A549 (cell line): ENCODE data around the gene TSPAN18. TPM values are rescaled to one million over a fixed set of nuclear protein-coding genes. Genes with fewer than 3 reads are reported as not detected.

Experiments used
- ATAC-seq, 2 experiments: fragments of 200-7000 bp in 1 of 2; fragments of >200 bp in 1 of 2; cut with Nextera tagmentation in 1 of 2; cut with Tn5 transposase in 1 of 2; 3 replicates each; pipeline versions ENCODE4 v1.8.0 to v1.9.1; 2018 to 2020; ENCODE audit warnings: mild to moderate bottlenecking in 1 of 2, moderate library complexity in 1 of 2
- CTCF ChIA-PET: fragments of 300-600 bp; sonication (Branson Sonifier 250); formaldehyde crosslinking; extraction: SDS; loops from one replicate; lab custom pipeline; 2021; ENCODE audit warnings: antibody characterized with exemption, inconsistent platforms; lab: Yijun Ruan, JAX
- POLR2A ChIA-PET: fragments of 350-600 bp; formaldehyde crosslinking; extraction: SDS; loops from one replicate; lab custom pipeline; 2021; ENCODE audit warnings: antibody characterized with exemption, inconsistent platforms; lab: Yijun Ruan, JAX
- DNase-seq, 2 experiments: peaks; one replicate each; pipeline versions ENCODE4 v3.0.0 to v3.0.0-alpha.2; 2011 to 2016; ENCODE audit warnings: low read depth in 1 of 2, low spot score in 1 of 2
- FAIRE-seq: peaks from 2 replicates; lab custom pipeline; 2011; peaks lifted over from hg19 to GRCh38; lab: Jason Lieb, UNC
- H3K27ac ChIP-seq, 2 experiments: fragments of >200 bp; sonication (Bioruptor Twin); formaldehyde crosslinking; 3 replicates each; pipeline ENCODE4 v1.5.1; 2016 to 2017
- H3K4me1 ChIP-seq: fragments of >200 bp; sonication (Bioruptor Twin); formaldehyde crosslinking; 3 replicates; pipeline ENCODE4 v1.6.1; 2016
- H3K4me2 ChIP-seq: fragments of >200 bp; sonication (Bioruptor Twin); formaldehyde crosslinking; 3 replicates; pipeline ENCODE4 v1.6.1; 2016
- H3K4me3 ChIP-seq: fragments of >200 bp; sonication (Bioruptor Twin); formaldehyde crosslinking; 3 replicates; pipeline ENCODE4 v1.5.1; 2016
- H3K9me3 ChIP-seq: fragments of >200 bp; sonication (Bioruptor Twin); formaldehyde crosslinking; 3 replicates; pipeline ENCODE4 v1.6.1; 2016
- CHD2 ChIP-seq: fragments of 150-350 bp; IDR thresholded peaks from 2 replicates; pipeline ENCODE4 v1.6.1; 2014; ENCODE audit warnings: low read length; ENCODE audit not compliant: partially characterized antibody
- CHD4 ChIP-seq: fragments of 200-600 bp; sonication (generic); IDR thresholded peaks from 2 replicates; pipeline ENCODE4 v1.6.1; 2016; ENCODE audit warnings: antibody characterized with exemption, mild to moderate bottlenecking, borderline replicate concordance
- CTCF ChIP-seq: fragments of >200 bp; sonication (Bioruptor Twin); formaldehyde crosslinking; IDR thresholded peaks from 3 replicates; pipeline ENCODE4 v1.5.1; 2016
- EHF ChIP-seq: fragments of 250-450 bp; sonication (Bioruptor Pico); IDR thresholded peaks from 2 replicates; pipeline ENCODE4 v1.5.0; 2020; ENCODE audit warnings: mild to moderate bottlenecking
- ESRRA ChIP-seq: fragments of 150-350 bp; IDR thresholded peaks from 2 replicates; pipeline ENCODE4 v1.6.1; 2014; ENCODE audit warnings: mild to moderate bottlenecking, low read length, borderline replicate concordance
- FOSL2 ChIP-seq, 2 experiments: fragments of 450-650 bp in 1 of 2; fragments of >200 bp in 1 of 2; sonication (Bioruptor Twin) in 1 of 2; formaldehyde crosslinking; IDR thresholded peaks; 2 replicates each; pipeline versions ENCODE4 v1.5.0 to v1.6.1; 2016 to 2020; ENCODE audit warnings: mild to moderate bottlenecking in 1 of 2, moderate library complexity in 1 of 2
- FOXS1 ChIP-seq: fragments of 250-450 bp; sonication (Bioruptor Pico); IDR thresholded peaks from 2 replicates; pipeline ENCODE4 v1.5.0; 2020; ENCODE audit warnings: mild to moderate bottlenecking, moderate library complexity
- GATA3 ChIP-seq: IDR thresholded peaks from 2 replicates; pipeline ENCODE4 v1.6.1; 2012; ENCODE audit warnings: borderline replicate concordance
- HMGXB4 ChIP-seq: fragments of 250-450 bp; sonication (Bioruptor Pico); IDR thresholded peaks from 2 replicates; pipeline ENCODE4 v1.5.0; 2021; ENCODE audit warnings: mild to moderate bottlenecking, moderate library complexity, borderline replicate concordance
- HOXA7 ChIP-seq: fragments of 250-450 bp; sonication (Bioruptor Pico); IDR thresholded peaks from 2 replicates; pipeline ENCODE4 v1.5.0; 2020; ENCODE audit warnings: mild to moderate bottlenecking, moderate library complexity
- HOXB13 ChIP-seq: fragments of 250-450 bp; sonication (Bioruptor Pico); IDR thresholded peaks from 2 replicates; pipeline ENCODE4 v1.5.0; 2020; ENCODE audit warnings: low read depth, mild to moderate bottlenecking, moderate library complexity
- HOXB5 ChIP-seq: fragments of 250-450 bp; sonication (Bioruptor Pico); IDR thresholded peaks from 2 replicates; pipeline ENCODE4 v1.5.0; 2020; ENCODE audit warnings: mild to moderate bottlenecking, moderate library complexity
- KDM5A ChIP-seq: fragments of 200-600 bp; sonication (generic); IDR thresholded peaks from 2 replicates; pipeline ENCODE4 v1.6.1; 2016; ENCODE audit warnings: antibody characterized with exemption, mild to moderate bottlenecking
- MAFK ChIP-seq: fragments of 450-650 bp; IDR thresholded peaks from 2 replicates; pipeline ENCODE4 v1.6.1; 2014; ENCODE audit not compliant: partially characterized antibody
- MAX ChIP-seq: IDR thresholded peaks from 2 replicates; pipeline ENCODE4 v1.6.1; 2012
- MAZ ChIP-seq: fragments of 150-350 bp; IDR thresholded peaks from 2 replicates; pipeline ENCODE4 v1.6.1; 2014; ENCODE audit warnings: antibody characterized with exemption, low read depth, low read length, borderline replicate concordance
- MYC ChIP-seq: IDR thresholded peaks from 2 replicates; pipeline ENCODE4 v1.6.1; 2012; ENCODE audit warnings: mild to moderate bottlenecking, inconsistent platforms, low read length, improper control_type of control experiment, borderline replicate concordance
- PBX3 ChIP-seq: IDR thresholded peaks from 2 replicates; pipeline ENCODE4 v1.6.1; 2012
- RCOR1 ChIP-seq: fragments of 150-350 bp; IDR thresholded peaks from 2 replicates; pipeline ENCODE4 v1.6.1; 2014; ENCODE audit warnings: antibody characterized with exemption, low read length, low read depth
- RNF2 ChIP-seq: fragments of 200-600 bp; sonication (generic); IDR thresholded peaks from 2 replicates; pipeline ENCODE4 v1.6.1; 2016; ENCODE audit warnings: low read depth, mild to moderate bottlenecking, antibody characterized with exemption, moderate library complexity, borderline replicate concordance
- SMC3 ChIP-seq: fragments of >200 bp; sonication (Bioruptor Twin); formaldehyde crosslinking; IDR thresholded peaks from 3 replicates; pipeline ENCODE4 v1.6.1; 2018; ENCODE audit warnings: inconsistent platforms
- SREBF2 ChIP-seq: fragments of 450-650 bp; IDR thresholded peaks from 2 replicates; pipeline ENCODE4 v1.6.1; 2014; ENCODE audit warnings: mild to moderate bottlenecking, moderate library complexity
- TP53 ChIP-seq: fragments of 250-450 bp; sonication (Bioruptor Pico); IDR thresholded peaks from 2 replicates; pipeline ENCODE4 v1.5.0; 2021; ENCODE audit warnings: mild to moderate bottlenecking, moderate library complexity
- ZC3H11A ChIP-seq: fragments of 450-650 bp; IDR thresholded peaks from 2 replicates; pipeline ENCODE4 v1.6.1; 2014; ENCODE audit warnings: antibody characterized with exemption, mild to moderate bottlenecking
- WGBS: methylation state at CpG from one replicate; pipeline ENCODE4 v1.1.6; 2017; ENCODE audit errors: missing lambda C conversion rate; 5-methylcytosine and 5-hydroxymethylcytosine counted together
- polyA plus RNA-seq, 4 experiments: library from polyadenylated mRNA; depleted of rRNA in 3 of 4; stranded (reverse); fragments of >200 nt; fragmentation: RNase III in 1 of 4; extraction: RNeasy Plus Mini Kit Qiagen cat#74134 plus additional on column Dnase treatment in 1 of 4; gene quantifications; 2 replicates in 3 of 4; 3 replicates in 1 of 4; pipeline ENCODE4 v1.2.3, GENCODE V29; 2011 to 2017

Gene TSPAN18
- polyA plus RNA-seq, 2 of the 4 experiments (the other 2 are of a cell fraction), result 0.81 to 4.5 TPM

- DNase-seq (no peak), ATAC-seq (no peak), FAIRE-seq (no peak)
- H3K4me3 ChIP-seq, result no peak overlapping the region
- 53% methylated on average over 7 of the region's 7 CpGs for WGBS
- no peaks in the 10 kb centered on the region for H3K4me1 ChIP-seq
- TF ChIP-seq SREBF2 (no peak), MAX (no peak), HOXB5 (no peak), HOXB13 (CRISPR knock-in tag) (no peak), TP53 (CRISPR knock-in tag) (no peak), MAFK (no peak), SMC3 (no peak)
- no peaks in the 10 kb centered on the region for H3K9me3 ChIP-seq
- no peak overlapping the region for H3K27ac ChIP-seq
- POLR2A ChIA-PET, result no interaction called here
- CTCF ChIA-PET, result interaction anchor here (0.9 to 1.5 kb wide), 2 partner anchors 32 to 103 kb away, joined by 3 to 4 read pairs; no protein-coding TSS in a partner anchor
- no peak overlapping the region for H3K4me2 ChIP-seq
These were observed 81.4 kb downstream of the TSPAN18 start for GRCh38 chr11:44808053-44808753.

GRCh38 chr11:44809283-44809682 is 82.5 kb downstream of the TSPAN18 start:
- Histone ChIP-seq H3K9me3 (no peaks in the 10 kb centered on the region), H3K4me3 (no peak overlapping the region), H3K4me1 (no peaks in the 10 kb centered on the region), H3K4me2 (no peak overlapping the region), H3K27ac (no peak overlapping the region)
- ChIA-PET CTCF (interaction anchor here (0.9 to 1.8 kb wide), 4 partner anchors 8 to 920 kb away, joined by 3 to 6 read pairs (median 4); no protein-coding TSS in a partner anchor), POLR2A (no interaction called here)
- no peak for DNase-seq
- no peak for ATAC-seq
- FAIRE-seq, result no peak
- 74% methylated on average over 5 of the region's 6 CpGs for WGBS
- no peak for TF ChIP-seq ZC3H11A
- no peak for TF ChIP-seq KDM5A
- TF ChIP-seq MYC, result no peak

- POLR2A ChIA-PET, result no interaction called here
- no peak overlapping the region for H3K4me3 ChIP-seq
- FAIRE-seq (no peak), DNase-seq (no peak), ATAC-seq (no peak)
- CTCF ChIA-PET, result interaction anchor here (0.7 to 1.6 kb wide), 3 partner anchors 11 to 83 kb away, joined by 3 to 4 read pairs (median 4); no protein-coding TSS in a partner anchor
- 56% methylated on average over 6 of the region's 6 CpGs for WGBS
- H3K4me2 ChIP-seq, result no peak overlapping the region
- no peak overlapping the region for H3K27ac ChIP-seq
- no peaks in the 10 kb centered on the region for H3K9me3 ChIP-seq
- no peaks in the 10 kb centered on the region for H3K4me1 ChIP-seq
- TF ChIP-seq MAFK (no peak), FOSL2 (IDR thresholded peaks at IDR 0.05) (no peak), FOSL2 (CRISPR knock-in tag; IDR thresholded peaks at IDR 0.05) (no peak), SREBF2 (no peak), TP53 (CRISPR knock-in tag) (no peak), HOXB5 (no peak), MAZ (no peak), KDM5A (no peak), ZC3H11A (no peak), HOXA7 (CRISPR knock-in tag) (no peak), PBX3 (no peak), GATA3 (no peak), MYC (no peak), EHF (CRISPR knock-in tag) (no peak)
These were observed 85.2 kb downstream of the TSPAN18 start for GRCh38 chr11:44811841-44812448.

GRCh38 chr11:44812971-44813370 is 86.2 kb downstream of the TSPAN18 start:
- Histone ChIP-seq H3K27ac (no peak overlapping the region), H3K4me2 (no peak overlapping the region), H3K9me3 (0 out of 3 replicates have a peak, but pooled peaks cover 2% of the 10 kb centered on the region), H3K4me3 (no peak overlapping the region), H3K4me1 (no peaks in the 10 kb centered on the region)
- POLR2A ChIA-PET, result no interaction called here
- CTCF ChIA-PET, result interaction anchor here (1.6 kb wide), 1 partner anchor 82 kb away, joined by 3 read pairs; no protein-coding TSS in a partner anchor
- FAIRE-seq (no peak), ATAC-seq (no peak), DNase-seq (no peak)
- 78% methylated on average over 9 of the region's 9 CpGs for WGBS
- no peak for TF ChIP-seq HMGXB4 (CRISPR knock-in tag)
- no peak for TF ChIP-seq MAFK
- TF ChIP-seq MYC, result no peak
- TF ChIP-seq ESRRA, result no peak
- no peak for TF ChIP-seq RCOR1
- TF ChIP-seq CHD2, result no peak
- no peak for TF ChIP-seq RNF2
- no peak for TF ChIP-seq CTCF
- no peak for TF ChIP-seq CHD4
- no peak for TF ChIP-seq FOXS1 (CRISPR knock-in tag)
